Stimulated activated CD4-positive, alpha-beta T cell treated with anti-CD3 and anti-CD28 coated beads, Interleukin-12 subunit alpha, Interleukin-12 subunit beta, amount 100 ng/mL, for 48 hours (primary cell): ENCODE results near the gene UROC1.

Experiments
- DNase-seq, 3 donors: peaks; one replicate each; pipeline ENCODE4 v3.0.0-alpha.2; 2020; ENCODE audit warnings: low read depth in 2 of 3, low spot score in 1 of 3

The UROC1 gene

DNA sequence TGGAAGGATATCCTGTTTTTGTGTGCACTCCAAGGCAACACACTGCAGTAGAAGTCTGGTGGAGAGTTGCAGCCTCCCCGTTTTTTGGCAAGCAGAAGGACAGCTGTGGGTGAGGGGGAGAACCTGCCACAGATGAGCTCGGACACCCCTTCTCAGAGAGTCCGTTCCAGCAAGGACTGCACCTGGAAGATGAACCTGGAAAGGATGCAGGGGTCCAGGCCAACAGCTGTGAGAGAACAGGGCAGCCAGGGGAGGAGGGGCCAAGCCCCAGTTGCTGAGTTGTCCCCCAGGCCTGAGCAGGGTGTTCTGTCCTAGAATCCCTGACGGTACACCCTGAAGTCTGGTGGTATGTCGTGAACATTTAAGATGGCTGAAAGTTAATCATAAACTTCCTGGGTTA is 72.1 kb downstream of the UROC1 start:
- no peak for DNase-seq

DNA sequence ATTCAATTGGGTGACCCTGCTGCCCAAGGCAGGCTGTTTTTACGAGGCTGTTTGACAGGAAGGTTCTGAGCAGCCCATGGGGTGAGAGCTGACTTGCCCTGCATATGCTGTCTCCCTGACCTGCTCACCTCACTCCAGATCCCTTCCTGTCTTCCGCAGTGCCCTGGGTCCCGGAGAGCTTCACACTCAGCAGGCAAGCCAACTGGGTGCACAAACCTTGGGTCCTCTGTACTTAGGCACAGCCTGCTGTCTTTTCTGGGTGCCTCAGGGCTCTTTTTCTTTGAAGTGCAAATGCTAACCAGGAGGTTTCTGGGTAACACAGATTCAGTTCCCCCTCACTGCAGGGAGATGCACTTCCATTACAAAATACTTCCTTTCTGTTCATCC is 74.7 kb downstream of the UROC1 start:
- no peak for DNase-seq

DNA sequence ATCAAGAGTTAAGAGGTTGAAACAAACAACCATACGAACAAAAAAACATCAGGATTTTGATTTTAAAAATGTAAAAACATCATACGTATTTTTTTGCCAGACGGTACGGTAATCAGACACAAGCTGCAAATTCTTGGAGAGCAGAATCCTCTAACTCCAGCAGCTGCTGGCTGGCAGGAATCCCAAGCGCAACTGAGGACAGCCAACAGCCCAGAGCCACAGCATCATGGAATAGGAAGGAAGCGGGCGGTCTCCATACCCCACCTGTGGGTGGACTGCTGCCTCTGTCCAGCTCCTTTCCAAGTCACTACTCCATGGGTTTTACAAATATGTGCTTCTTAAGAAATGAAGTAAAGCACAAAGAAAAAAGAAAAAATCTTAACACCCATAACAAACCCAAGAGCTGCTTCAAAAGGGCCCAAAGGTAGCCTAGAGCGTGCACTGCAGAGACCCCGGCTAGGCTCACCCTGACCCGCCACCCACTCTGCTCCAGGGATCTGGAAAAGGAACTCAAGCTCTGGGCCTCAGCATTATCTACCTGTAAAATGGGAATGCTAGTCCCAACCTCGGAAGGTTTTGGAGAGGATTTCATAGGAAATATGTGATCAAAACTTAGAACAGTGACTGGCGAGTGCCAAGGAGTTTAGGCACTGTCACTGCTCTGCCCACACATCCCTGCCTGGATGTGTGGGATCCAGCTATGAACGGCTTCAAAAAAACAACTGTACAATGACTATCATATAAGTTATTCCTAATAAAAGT is 75.3 kb downstream of the UROC1 start:
- no peak for DNase-seq

DNA sequence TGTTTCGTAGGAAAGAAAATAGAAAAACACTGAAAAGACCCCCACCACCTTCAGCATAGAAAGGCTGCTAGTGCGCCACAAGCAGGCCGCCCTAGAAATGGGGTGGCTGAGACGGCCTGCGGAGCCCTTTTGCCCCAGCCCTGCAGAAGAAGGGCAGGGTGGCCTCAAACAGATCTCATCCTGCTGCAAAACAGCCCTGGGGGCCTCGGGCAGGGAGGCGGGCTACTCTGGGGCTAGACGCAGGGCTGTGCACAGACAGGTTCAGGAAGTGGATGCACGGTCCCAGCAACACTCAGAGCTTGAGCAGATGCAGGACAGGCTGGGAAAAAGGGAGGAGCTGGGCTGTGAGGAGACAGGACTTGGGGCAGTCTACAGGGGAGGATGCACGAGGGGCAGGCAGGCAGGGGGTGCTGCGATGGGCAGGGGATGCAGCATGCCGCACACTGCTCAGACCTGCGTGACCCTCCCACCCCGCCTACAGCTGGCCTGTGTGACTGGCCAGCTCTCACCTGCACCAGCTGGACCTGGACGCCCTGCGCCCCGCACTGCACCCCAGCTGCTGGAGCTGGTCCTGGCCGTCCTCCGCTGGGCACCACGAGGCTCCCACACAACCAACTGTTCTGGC is 76.2 kb downstream of the UROC1 start:
- DNase-seq: no peak

DNA sequence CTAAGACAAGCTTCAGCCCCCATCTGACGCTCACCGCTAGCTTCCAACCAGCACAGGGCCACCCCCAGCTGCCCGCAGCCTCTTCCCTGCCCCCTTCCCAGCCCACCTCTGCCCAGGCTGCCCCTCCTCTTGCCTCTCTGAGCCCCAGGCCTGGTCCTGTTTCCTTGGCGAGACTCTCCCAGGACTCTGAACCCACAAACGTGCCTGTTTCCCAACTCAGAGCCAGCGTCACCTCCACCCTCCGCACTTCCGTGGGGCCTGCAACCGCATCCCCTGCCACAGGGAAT is 76.9 kb downstream of the UROC1 start:
- no peak for DNase-seq

DNA sequence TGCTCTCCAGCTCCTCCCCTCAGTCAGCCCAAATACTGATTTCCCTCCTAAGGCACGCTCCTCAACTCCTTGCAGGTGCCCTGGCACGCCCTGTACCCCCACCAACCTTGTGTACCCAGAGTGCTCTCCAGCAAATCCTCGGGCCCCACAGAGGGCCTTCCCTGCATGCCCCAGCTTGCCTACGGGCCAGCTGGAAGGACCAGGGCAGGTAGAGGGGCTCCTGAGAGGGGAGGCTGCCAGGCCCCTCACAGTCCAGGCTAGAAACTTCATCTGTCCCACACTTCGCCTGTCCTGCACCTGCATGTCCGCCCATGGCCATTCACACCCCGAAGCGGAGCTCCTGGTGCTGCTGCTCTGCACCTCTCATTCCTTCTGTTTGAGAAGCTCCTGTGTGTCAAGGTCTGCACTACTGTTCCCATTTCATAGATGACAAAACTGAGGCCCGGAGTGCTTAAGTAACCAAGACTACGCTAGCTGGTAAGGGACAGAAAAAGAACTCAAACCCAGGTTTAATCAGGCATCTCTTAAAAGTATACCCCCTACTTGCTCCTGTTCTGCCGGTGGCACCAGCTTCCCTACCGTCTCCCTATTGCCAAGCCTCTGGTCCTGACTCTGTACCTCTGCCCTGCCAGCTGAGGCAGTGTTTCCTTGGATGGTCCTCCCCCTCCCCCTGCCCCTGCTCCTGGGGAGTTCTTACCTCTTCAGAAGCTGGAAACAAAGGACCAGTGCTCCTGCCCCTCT is 77.4 kb downstream of the UROC1 start:
- no peak for DNase-seq

DNA sequence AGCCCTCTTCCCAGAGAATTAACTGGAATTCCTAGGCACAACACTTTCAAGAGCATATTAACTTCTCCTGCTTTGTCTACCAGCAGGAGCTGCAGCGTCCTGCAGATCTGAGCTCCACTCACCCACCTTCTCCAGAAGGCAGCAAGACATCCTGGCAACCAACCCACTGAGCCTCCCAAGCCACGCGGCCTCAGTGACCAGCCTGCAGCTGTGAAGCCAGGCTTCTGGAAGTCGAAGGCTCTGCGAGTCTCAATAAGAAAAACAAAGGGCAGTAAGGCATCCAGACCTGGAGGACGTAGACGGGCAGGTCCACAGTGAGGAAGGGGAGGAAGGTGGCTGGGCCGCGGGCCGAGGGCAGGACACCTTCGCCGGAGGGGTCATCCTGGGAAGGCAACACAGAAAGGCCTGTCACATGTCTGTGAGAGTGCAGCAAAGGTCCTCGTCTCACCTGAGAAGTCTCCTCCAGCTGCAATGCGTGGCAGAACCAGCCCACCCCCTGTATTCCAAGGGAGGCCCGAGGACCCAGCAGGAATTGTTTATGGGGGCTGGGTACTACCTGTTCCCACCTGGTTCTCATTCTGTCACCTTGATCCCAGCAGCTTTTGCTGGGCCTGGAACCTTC is 78.1 kb downstream of the UROC1 start:
- no peak for DNase-seq

DNA sequence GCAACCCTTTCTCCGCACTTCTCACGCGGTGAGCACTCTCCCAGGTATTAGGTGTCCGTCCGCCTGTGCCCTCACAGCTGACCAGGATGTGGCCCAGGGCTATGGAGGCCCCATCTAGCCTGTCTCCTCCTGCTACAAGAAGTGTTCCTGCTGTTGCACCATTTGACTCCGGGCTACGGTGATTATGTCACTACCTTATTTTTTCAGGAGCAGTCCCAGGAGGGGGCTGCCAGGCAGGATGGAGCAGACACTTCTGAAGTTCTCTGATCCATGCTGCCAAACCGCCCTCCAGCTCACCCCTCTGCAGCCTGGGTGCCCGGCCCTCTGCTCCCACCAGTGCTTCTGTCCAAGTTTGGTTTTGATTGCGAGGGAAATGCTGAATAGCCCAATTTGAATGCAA is 78.8 kb downstream of the UROC1 start:
- no peak for DNase-seq

DNA sequence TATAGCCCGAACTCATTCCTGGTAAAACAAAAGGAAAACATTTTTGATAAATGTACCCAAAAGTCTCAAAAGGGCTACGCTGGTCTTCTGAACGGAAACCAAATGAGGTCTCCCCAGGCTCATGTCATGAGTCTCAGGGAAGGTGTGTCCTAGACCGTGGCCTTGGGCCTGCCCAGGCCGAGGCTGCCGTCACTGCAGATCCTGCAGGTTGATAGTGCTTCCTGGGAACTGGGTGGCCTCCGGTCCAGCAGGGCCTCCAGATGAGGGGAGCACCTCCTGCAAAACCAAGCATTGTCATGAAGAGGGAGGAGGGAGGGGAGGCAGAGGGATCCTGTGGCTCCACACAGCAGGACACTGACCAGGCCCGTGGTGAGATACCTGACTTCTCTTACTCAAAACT is 79.4 kb downstream of the UROC1 start:
- no peak for DNase-seq

DNA sequence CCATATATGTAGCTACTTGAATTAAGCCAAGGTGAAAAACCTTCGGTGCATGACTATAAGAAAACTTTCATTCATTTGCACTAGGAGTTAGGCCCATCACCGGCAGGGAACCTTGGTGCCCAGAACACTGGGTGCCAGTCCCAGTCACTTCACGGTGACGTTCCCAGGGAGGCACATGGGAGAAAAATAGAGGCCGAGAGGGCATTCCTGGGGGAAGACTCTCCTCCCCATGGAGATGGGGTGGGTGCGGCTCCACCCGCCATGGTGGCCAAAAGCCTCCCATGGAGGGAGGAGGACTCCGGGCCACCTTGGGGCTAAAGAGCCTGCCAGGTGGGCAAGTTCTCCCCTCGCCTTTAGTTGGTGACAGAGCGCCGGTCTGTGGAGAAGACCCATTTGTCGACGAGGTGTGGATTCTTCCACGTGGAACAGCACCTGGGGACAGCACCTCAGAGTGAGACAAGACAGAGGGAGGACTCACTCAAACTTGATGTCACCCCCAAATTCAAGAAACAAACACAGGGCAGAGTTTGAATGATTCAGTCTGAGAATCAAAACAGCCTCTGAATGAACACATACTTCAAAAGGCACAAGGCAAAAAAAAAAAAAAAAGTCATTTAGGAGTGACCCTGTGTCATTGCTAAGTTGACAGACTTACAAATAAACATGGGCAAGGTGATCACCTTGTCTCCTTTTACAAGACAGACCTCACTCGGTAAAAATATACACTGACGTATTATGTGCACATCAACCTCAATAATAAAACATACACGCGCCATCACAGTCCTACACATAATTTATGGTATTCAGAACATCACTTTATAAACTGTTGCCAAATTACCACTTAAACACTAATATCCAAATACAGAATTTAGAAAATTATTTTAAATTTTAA is 80.5 kb downstream of the UROC1 start:
- DNase-seq: no peak

DNA sequence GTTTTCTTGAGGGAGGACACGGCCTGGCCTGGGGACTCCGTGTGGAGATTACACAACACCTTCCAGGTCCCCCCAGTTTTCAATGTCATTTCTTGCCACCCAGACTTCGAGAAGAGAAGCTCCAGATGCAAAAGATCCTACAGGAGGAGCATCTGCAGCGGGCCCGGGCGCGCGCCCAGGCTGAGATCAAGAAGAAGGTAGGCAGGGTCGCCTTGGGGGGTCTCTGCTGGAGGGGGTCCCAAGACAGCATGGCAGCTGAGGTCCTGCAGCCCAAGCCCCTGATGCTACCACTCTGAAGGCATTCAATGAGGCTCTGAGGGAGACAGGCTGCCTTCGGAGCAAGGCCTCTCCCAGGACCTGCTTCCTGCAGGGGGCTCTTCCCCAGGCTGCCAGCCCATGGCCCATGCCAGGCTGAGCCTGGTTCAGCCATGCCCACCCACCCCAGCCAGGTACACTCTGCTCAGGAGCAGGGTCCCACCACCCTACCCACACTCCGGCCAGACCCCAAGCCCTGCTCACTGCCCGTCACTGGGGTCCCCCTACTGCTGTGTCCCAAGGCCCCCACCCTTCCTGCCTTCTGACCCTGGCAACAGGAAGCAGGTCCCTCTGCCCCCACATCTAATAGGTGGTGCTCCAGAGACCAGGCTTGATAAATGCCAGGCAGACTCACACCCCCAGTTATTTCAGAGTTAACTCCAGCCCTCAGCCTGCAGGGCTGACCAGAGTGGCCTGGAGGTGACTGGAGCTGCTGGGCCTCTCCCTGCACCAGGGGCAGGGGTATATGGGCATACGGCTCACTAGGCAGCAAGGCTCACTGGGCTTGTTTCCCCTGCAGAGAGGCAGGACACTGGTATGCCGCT is 81.9 kb downstream of the UROC1 start:
- DNase-seq: no peak

DNA sequence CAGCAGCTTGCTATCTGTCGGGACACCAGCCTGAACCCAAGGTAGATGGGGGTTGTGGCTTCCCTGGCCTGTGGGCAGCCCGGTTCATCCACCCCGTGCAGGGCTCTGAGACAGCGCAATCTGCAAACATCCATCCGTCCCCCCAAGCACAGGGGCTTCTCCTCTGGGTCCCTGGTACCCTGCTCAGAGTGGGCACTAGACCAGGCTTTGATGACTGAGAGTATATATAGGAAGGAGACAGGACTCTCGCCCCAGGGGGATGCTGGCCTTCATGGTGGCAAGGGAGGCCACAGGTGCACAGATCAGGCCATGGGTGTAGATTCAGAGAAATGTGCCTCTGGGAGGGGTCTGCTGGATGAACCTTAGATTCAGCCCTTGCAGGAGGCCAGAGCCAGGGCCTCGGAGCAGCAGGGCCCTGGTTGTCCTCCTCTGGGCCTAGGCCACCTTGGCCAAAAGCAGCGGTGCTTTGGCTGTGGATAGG is 82.6 kb downstream of the UROC1 start:
- no peak for DNase-seq

DNA sequence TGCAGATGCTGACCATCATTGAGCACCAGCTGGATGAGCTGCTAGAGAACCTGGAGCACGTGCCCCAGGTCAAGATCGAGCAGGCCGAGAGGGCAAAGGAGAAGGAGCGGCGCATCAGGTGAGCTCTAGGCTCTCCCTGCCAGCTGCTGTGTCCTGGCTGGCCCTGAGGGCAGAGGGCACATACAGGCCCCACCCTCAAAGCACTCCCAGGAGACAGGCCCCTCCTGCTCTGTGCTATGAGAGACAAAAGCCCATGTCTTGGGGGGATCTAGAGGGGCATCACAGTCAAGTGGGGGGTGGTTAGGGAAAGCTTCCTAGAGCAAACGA is 83.3 kb downstream of the UROC1 start:
- DNase-seq: no peak

DNA sequence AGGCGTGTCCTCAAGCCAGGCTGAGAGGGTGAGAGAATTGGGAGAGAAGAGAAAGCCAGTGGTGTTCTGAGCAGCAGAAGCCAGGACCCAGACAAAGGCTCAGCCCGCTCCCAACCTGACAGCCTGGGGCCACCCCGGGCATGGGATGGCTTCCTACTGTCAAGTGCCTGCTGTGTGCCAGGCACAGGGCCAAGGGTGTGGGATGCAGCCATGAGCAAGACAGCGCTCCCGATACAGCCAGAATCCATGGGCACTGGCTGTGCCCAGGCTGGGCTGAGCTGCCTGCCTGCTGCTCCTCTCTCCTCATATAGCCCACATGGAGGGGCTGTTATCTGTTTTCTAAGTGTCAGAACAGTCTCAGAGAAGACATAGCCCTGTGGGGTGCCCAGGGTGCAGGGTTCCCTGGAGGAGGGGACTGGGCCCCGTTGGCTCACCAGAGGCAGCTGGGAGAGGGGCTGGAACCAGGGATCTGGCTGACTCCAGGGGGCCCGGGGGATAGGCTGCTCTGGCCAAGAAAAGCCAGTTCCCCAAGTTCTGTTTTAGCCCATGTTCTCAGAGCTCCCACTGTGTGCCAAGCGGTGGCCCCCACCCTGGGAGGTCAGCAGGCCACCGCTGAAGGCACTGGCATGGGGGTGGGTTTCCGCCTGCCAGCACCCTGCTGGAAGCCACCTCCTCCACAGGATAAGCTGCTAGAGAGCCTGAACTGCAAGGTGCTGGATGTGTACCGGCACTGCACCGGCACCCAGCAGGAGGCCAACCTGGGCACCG is 83.9 kb downstream of the UROC1 start:
- no peak for DNase-seq

DNA sequence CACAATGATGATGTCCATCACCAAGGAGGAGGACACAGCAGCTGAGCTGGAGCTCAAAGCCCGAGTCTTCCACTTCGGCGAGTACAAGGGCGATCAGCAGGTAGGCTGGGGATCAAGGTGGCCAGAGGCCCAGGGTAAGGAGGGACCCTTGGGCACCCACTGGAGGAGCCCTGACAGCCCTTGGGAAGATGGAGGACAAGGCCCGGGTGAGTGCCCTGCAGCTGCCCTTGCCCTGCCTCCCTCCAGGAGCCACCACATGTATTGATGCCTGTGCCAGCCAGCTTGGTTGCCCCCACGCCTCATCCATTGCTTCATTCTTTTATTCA is 84.5 kb downstream of the UROC1 start:
- no peak for DNase-seq

DNA sequence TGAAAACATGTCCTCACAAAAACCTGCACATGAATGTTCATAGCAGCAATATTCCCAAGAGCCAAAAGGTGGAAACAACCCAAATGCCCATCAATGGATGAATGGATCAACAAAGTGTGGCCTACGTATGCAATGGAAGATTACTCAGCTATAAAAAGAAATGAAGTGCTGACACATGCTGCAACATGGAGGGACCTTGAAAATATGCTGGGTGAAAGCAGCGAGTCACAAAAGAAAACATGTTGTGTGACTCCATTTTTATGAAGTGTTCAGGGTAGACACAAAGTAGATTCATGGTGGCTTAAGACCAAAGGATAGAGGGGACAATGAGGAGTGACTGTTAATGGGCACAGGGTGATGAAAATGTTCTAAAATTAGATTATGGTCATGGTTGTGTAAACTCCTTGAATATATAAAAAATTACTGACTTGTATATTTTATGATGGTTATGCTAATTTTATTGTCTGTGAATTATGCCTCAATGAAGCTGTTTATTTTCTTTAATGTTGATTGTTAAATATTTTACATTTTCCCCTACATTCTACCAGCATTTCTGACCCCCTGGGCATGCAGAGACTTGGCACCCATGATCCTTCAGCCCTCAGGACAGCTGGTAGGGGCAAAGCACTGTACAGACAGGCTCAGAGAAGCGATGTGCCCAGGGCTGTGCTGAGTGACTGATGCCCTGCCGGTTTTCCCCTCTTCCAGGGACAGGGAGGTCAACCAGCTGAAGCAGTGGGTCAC is 85.0 kb downstream of the UROC1 start:
- DNase-seq: no peak
